Measurements from ENCODE around the gene FAM180B. TPM values are rescaled to one million over a fixed set of nuclear protein-coding genes. Genes with fewer than 3 reads are reported as not detected.

FAM180B gene
- total RNA-seq, 4 donors from 2014 or later, result 0.37 to 1.1 (median 0.68) TPM

GRCh38 chr11:47595967-47596366 is 9.5 kb downstream of the FAM180B start:
- TF ChIP-seq POLR2A (IDR thresholded peaks at IDR 0.05) (no peak), CTCF (IDR thresholded peaks at IDR 0.05) (no peak), EP300 (IDR thresholded peaks at IDR 0.05) (no peak), POLR2AphosphoS5 (IDR thresholded peaks at IDR 0.05) (no peak)
- no peak for ATAC-seq
- no peaks in the 10 kb centered on the region for H3K36me3 ChIP-seq
- WGBS, 2 donors (ENCODE audit: low coverage in 1 of 2), result 60 to 100% methylated on average over 1 of the region's 1 CpG
- H3K27ac ChIP-seq, result no peak overlapping the region
- peaks cover 0 to 15% (median 11%) of the 10 kb centered on the region in 3 donors for H3K4me1 ChIP-seq
- H3K9me3 ChIP-seq, result no peaks in the 10 kb centered on the region
- no peak overlapping the region for H3K4me3 ChIP-seq
- peaks cover 44% of the 10 kb centered on the region for H3K27me3 ChIP-seq

- H3K27ac ChIP-seq, result no peak overlapping the region
- peaks cover 5% of the 10 kb centered on the region for H3K27me3 ChIP-seq
- WGBS, 2 donors (ENCODE audit: low coverage in 1 of 2), result 64 to 76% methylated on average over 3 to 4 of the region's 4 CpGs
- TF ChIP-seq CTCF (IDR thresholded peaks at IDR 0.05), result no peak
- TF ChIP-seq EP300 (IDR thresholded peaks at IDR 0.05), result no peak
- no peak for TF ChIP-seq POLR2AphosphoS5 (IDR thresholded peaks at IDR 0.05)
- no peak for TF ChIP-seq POLR2A (IDR thresholded peaks at IDR 0.05)
- H3K4me3 ChIP-seq, result no peak overlapping the region
- ATAC-seq, result no peak
- no peaks in the 10 kb centered on the region for H3K4me1 ChIP-seq
- H3K36me3 ChIP-seq, result no peaks in the 10 kb centered on the region
- H3K9me3 ChIP-seq, result no peaks in the 10 kb centered on the region
Measured at GRCh38 chr11:47599902-47600301, 13.4 kb downstream of the FAM180B start.

- Histone ChIP-seq H3K27ac (no peak overlapping the region), H3K4me3 (no peak overlapping the region), H3K4me1 (no peaks in the 10 kb centered on the region), H3K36me3 (no peaks in the 10 kb centered on the region), H3K27me3 (no peaks in the 10 kb centered on the region), H3K9me3 (no peaks in the 10 kb centered on the region)
- TF ChIP-seq EP300 (IDR thresholded peaks at IDR 0.05) (no peak), CTCF (IDR thresholded peaks at IDR 0.05) (no peak), POLR2AphosphoS5 (IDR thresholded peaks at IDR 0.05) (no peak), POLR2A (IDR thresholded peaks at IDR 0.05) (no peak)
- no peak for ATAC-seq
- 67 to 89% methylated on average over 1 to 4 of the region's 4 CpGs for WGBS, 2 donors (ENCODE audit: low coverage in 1 of 2)
Measured at GRCh38 chr11:47603295-47603694, 16.8 kb downstream of the FAM180B start.

- Histone ChIP-seq H3K27ac (no peak overlapping the region), H3K4me1 (no peaks in the 10 kb centered on the region), H3K36me3 (peaks cover 0 to 13% of the 10 kb centered on the region in 2 donors), H3K9me3 (no peaks in the 10 kb centered on the region), H3K27me3 (no peaks in the 10 kb centered on the region), H3K4me3 (no peak overlapping the region)
- TF ChIP-seq EP300 (IDR thresholded peaks at IDR 0.05) (no peak), POLR2AphosphoS5 (IDR thresholded peaks at IDR 0.05) (no peak), CTCF (IDR thresholded peaks at IDR 0.05) (no peak), POLR2A (IDR thresholded peaks at IDR 0.05) (no peak)
- no peak for ATAC-seq
- 72 to 75% methylated on average over 3 of the region's 3 CpGs for WGBS, 2 donors (ENCODE audit: low coverage in 1 of 2)
Measured at GRCh38 chr11:47605921-47606320, 19.4 kb downstream of the FAM180B start.

- 27 to 38% methylated on average over 4 to 5 of the region's 5 CpGs for WGBS, 2 donors (ENCODE audit: low coverage in 1 of 2)
- Histone ChIP-seq H3K27me3 (no peaks in the 10 kb centered on the region), H3K36me3 (peaks cover 0 to 19% of the 10 kb centered on the region in 2 donors), H3K4me1 (no peaks in the 10 kb centered on the region), H3K9me3 (no peaks in the 10 kb centered on the region), H3K4me3 (no peak overlapping the region), H3K27ac (no peak overlapping the region)
- ATAC-seq, result no peak
- TF ChIP-seq POLR2AphosphoS5 (IDR thresholded peaks at IDR 0.05) (no peak), POLR2A (IDR thresholded peaks at IDR 0.05) (no peak), EP300 (IDR thresholded peaks at IDR 0.05) (no peak), CTCF (IDR thresholded peaks at IDR 0.05) (no peak)
Measured at GRCh38 chr11:47606731-47607130, 20.3 kb downstream of the FAM180B start.
